T follicular helper cell (primary cell): ENCODE data around the gene PIWIL4.
"Not testable (repeated sequence)": the region's sequence is repeated elsewhere in the genome, so short reads cannot be mapped to it uniquely, and the experiment has no call there.

ENCODE experiments used
- DNase-seq: peaks from one replicate; pipeline ENCODE4 v3.0.0-alpha.2; 2020; ENCODE audit warnings: low read depth

The PIWIL4 gene

GRCh38 chr11:94638301-94638901, 71.2 kb downstream of the PIWIL4 start:
- DNase-seq: no peak

DNA sequence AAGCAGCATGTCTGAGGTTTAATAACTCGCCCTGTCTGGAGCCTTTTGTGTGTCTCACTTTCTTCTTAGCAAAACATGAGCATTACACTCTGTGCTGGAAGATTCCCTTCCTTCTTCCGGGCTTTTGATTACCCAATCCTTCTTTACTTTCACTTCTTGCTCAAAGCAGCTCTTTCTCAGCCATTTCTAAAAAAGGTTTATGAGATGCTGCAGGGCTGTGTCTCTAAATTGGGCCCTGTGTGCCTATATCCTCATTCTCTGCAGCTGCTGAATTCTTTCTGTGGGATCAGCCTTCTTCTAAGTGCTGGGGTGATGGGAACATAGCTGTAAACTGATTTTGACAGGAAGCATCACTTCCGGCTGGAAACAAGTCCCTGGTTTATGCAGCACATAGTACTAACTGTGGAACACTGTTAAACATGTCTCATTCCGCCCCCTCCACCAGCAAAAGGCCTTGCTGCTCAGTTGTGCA, 71.8 kb downstream of the PIWIL4 start:
- no peak for DNase-seq

DNA sequence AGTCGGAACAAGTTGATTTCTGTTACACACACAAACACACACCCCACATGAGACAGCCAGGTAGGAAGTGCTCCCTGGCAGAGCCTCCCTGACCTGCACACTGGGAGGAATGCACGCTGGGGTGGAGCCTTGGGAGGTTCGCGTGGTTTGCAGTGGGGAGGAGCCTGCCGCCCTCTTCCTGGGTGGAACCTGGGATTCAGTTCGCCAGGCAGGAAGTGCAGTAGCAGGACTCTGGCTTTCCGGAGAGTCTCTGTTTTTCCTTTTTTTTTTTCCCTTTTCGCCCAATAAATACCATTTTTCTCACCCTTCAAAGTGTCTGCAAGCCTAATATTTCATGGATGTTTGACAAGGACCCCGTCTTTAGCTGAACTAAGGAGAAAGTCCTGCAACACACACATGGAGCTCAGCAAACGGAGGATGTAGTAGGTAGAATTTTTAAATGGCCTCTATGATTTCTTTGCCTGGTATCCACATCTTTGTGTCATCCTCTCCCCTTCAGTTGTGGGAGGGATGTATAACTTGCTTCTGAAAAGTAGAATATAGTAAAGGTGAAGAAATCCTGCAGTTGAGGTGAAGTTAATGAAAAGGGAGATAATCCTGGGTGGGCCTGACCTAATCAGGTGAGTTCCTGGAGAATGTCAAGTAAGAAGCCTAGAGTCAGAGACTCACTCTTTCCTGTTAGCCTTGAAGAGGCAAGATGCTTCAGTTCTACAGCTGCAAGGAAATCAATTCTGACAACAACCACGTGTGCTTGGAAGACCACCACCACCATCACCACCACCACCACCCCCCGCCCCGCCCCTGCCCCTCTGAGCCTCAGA, 72.9 kb downstream of the PIWIL4 start:
- no peak for DNase-seq

- DNase-seq: no peak
Measured at GRCh38 chr11:94641167-94641761, 74.1 kb downstream of the PIWIL4 start.

- not testable (repeated sequence) for DNase-seq
Measured at GRCh38 chr11:94643186-94643585, 76.0 kb downstream of the PIWIL4 start.

DNA sequence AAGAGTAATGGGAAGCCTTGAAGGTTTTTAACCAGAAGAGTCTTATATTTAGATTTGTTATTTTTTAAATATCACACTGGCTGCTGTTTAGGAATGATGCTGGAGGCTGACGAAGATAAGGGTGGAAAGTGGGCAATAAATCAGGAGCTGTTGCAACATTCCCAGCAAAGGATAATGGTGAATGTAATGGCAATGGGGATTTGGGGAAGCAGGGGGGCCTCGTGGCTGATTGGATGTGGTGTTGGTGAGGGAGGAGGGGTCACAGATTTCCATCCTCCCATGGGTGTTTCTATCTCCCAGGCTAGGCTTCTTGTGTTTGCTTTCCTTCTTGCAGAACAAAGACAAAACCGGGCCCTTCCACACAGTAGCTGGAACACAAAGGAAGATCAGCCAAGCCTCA, 80.8 kb downstream of the PIWIL4 start:
- no peak for DNase-seq

- no peak for DNase-seq
Measured at GRCh38 chr11:94648789-94649188, 81.6 kb downstream of the PIWIL4 start.

DNA sequence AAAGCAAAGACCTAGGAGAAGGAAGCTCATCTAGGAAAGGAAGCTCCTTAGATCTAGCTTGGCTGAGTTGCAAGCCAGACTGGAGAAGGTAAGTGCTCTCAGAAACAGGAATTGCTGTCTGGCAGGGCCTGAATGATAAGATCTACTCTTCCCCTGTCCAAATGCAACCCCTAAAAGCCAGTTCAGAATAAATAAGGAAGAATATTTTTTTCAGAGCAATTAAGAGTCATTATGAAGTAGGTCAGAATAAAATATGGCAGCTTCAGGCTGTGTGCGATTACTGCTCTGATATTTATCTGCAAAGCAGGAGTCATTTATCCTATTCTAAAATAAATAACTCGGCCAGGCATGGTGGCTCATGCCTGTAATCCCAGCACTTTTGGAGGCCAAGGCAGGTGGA, 82.1 kb downstream of the PIWIL4 start:
- DNase-seq: no peak

- DNase-seq: no peak
Measured at GRCh38 chr11:94649964-94650623, 82.9 kb downstream of the PIWIL4 start.

DNA sequence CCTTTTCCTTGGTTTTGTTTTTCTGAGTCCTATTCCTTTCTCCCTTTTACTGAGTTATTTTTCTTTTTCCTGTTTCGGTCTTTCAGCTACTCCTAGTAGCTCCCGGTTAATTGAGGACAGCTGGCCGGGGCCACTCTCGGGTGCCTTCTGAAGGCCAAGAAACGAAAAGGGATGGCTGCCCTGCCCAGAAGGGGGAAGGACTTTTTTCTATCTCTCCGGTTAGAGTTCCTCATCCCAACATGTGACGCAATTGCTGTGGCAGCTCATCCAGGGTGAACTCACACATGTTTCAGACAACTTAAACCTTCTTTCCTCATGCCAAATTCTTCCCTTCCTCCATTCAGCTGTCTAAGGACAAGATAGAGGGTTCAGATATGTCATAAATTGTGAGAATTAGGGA, 83.6 kb downstream of the PIWIL4 start:
- DNase-seq: no peak

DNA sequence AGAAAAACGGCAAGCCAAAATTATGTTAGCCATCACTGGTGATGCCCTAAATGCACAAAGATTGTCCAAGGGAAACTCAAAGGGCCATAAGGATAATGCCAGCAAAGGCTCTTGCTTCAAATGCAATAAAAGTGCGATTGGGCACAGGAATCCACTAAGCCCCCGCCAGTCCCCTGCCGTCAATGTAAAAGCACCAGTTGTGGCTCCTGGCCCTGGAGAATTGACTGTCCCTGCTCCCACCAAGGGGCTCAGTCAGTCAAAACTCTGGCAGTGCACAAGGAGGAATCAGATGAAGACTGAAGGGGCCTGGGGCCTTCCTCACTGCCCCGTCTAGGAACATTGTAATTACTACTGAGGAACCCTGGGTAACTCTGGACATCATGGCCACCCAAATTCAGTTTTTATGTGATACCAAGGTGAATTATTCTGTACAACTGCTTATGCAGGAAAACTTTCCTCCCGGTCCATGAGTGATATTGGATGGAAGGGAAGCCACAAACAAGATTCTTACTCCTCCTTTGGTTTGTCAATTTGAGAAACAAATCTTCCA, 85.6 kb downstream of the PIWIL4 start:
- no peak for DNase-seq

DNA sequence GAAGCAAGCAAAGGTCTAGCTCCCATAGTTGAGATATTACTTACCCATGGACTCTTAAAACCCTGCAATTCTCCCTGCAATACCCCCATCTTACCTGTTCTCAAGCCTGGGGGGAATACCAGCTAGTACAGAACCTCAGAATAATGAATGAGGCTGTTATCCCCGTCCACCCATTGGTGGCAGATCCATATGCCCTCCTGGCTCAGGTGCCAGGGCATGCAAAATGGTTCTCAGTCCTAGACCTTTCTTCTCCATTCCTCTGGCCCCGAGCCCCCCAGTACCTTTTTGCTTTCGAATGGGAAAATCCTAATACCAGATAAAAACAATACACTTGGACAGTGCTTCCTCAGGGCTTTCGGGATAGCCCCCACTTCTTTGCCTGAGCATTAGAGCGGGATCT, 86.4 kb downstream of the PIWIL4 start:
- DNase-seq: no peak

- no peak for DNase-seq
Measured at GRCh38 chr11:94654201-94654600, 87.0 kb downstream of the PIWIL4 start.

DNA sequence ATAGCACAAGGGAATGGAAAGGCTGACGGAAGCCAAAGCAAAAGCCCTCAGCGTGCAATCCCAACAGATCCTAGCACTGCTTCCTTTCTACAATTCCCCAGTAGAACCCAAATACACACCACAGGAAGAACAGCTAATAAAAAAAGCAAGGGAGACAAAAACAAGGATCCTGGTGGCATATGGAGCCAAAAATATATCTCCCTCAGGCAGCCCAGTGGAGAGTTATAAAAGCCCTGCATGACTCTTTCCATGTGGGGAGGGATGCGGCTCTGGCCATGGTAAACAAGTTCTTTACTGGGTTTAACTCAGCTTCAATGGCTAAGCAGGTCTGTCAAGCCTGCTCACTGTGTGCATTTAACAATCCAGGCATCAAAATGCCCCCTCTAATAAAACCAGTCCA, 88.1 kb downstream of the PIWIL4 start:
- no peak for DNase-seq

- DNase-seq: no peak
Measured at GRCh38 chr11:94655956-94656355, 88.8 kb downstream of the PIWIL4 start.

- DNase-seq: no peak
Measured at GRCh38 chr11:94656968-94657367, 89.8 kb downstream of the PIWIL4 start.

DNA sequence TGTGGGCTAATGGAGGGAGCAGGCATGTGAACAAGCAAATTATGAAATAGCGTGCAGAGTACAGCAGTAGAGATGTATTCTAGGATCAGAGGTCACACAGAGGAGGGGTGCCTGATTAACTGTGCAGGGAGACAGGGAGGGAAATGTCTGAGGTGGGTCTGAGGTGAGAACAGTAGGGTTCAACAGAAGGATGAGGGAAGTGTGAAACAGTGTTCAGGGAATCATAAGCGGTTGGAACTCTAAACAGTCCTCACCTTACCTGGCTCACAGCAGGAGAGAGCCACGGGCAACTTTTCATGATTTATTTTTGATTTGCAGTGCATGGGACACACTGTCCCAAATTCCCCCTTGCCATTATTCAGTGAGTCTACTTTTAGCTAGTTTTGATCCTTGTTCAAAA, 90.5 kb downstream of the PIWIL4 start:
- no peak for DNase-seq

GRCh38 chr11:94658386-94658785, 91.2 kb downstream of the PIWIL4 start:
- DNase-seq: no peak

- DNase-seq: no peak
Measured at GRCh38 chr11:94658888-94659287, 91.7 kb downstream of the PIWIL4 start.

- DNase-seq: no peak
Measured at GRCh38 chr11:94661444-94661843, 94.3 kb downstream of the PIWIL4 start.

DNA sequence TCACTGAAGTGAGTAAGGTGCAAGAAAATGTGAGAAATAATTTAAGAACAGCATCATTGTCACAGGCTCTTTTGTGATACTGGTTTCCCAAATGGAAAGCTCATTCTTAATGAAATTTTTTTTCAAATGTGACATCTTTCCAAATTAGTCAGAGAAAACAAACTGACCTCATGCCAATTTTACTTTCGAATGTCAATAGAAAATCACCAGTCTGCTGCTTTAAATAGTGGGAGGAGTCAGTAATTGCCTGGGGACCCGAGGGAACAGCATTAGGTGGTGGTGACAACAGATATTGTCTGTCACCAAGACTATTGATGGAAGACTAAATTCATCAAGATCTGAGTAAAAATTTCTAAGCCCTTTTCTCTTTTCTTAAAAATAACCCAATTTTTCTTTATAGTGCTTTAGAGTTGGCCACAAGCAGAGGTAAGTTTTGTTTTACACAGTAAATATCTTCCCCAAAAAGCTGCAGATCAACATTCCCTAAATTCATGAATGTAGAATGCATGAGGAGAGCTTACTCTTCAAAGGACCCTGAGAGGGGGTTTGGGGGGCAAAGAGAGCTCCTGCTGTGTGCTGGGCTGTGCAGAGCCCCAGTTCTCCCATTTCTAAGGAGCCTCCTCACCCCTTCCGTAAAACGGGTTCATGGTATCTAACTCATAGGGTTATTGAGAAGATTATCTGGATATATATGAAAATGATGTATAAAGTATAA, 95.1 kb downstream of the PIWIL4 start:
- no peak for DNase-seq
